Activated naive CD8-positive, alpha-beta T cell treated with anti-CD3 and anti-CD28 coated beads for 36 hours (primary cell): ENCODE measurements around the gene OR1A2. TPM values are rescaled to one million over a fixed set of nuclear protein-coding genes. Genes with fewer than 3 reads are reported as not detected.
A peak's percentile ranks its signal among the peaks of the same experiment; 100 is the strongest.
"Not testable (repeated sequence)": the region's sequence is repeated elsewhere in the genome, so short reads cannot be mapped to it uniquely, and the experiment has no call there.

Experiments
- DNase-seq: peaks from one replicate; pipeline ENCODE4 v3.0.0; 2021
- H3K27ac Mint-ChIP-seq: one replicate; pipeline ENCODE4 v1.8.0; 2022; ENCODE audit warnings: mild to moderate bottlenecking, moderate library complexity, mixed read lengths
- H3K27me3 Mint-ChIP-seq: one replicate; pipeline ENCODE4 v1.8.0; 2022; ENCODE audit warnings: mild to moderate bottlenecking, mixed read lengths
- H3K36me3 Mint-ChIP-seq: one replicate; pipeline ENCODE4 v1.8.0; 2021; ENCODE audit warnings: mild to moderate bottlenecking, mixed read lengths
- H3K4me1 Mint-ChIP-seq: one replicate; pipeline ENCODE4 v1.8.0; 2021; ENCODE audit warnings: mixed read lengths
- H3K4me3 Mint-ChIP-seq: one replicate; pipeline ENCODE4 v1.8.0; 2022; ENCODE audit warnings: mild to moderate bottlenecking, moderate library complexity, mixed read lengths
- H3K9me3 Mint-ChIP-seq: one replicate; pipeline ENCODE4 v1.8.0; 2022; ENCODE audit warnings: mixed read lengths
- total RNA-seq, 2 experiments: library from RNA; stranded (reverse); gene quantifications; one replicate each; pipeline ENCODE4 v1.2.3, GENCODE V29; 2021

Gene OR1A2, protein sequence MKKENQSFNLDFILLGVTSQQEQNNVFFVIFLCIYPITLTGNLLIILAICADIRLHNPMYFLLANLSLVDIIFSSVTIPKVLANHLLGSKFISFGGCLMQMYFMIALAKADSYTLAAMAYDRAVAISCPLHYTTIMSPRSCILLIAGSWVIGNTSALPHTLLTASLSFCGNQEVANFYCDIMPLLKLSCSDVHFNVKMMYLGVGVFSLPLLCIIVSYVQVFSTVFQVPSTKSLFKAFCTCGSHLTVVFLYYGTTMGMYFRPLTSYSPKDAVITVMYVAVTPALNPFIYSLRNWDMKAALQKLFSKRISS
- not detected for total RNA-seq

GRCh38 chr17:3197219-3197618 lies at the start of gene OR1A2:
Gene OR1A2 (plus strand): TSS chr17:3197519. CDS start chr17:3197519, 0 bp downstream.
- no peaks in the 10 kb centered on the region for H3K36me3 Mint-ChIP-seq
- H3K9me3 Mint-ChIP-seq: peaks cover 5% of the 10 kb centered on the region
- no peak within 1 kb of the TSS for H3K4me3 Mint-ChIP-seq
- DNase-seq: no peak
- no peaks in the 10 kb centered on the region for H3K4me1 Mint-ChIP-seq
- no peak within 1 kb of the TSS for H3K27ac Mint-ChIP-seq
- H3K27me3 Mint-ChIP-seq: peaks cover 9% of the 10 kb centered on the region

- H3K27me3 Mint-ChIP-seq: peaks cover 33% of the 10 kb centered on the region
- H3K27ac Mint-ChIP-seq: no peak overlapping the region
- peaks cover 1% of the 10 kb centered on the region for H3K36me3 Mint-ChIP-seq
- H3K9me3 Mint-ChIP-seq: no peaks in the 10 kb centered on the region
- DNase-seq: no peak
- H3K4me1 Mint-ChIP-seq: no peaks in the 10 kb centered on the region
- no peak overlapping the region for H3K4me3 Mint-ChIP-seq
Measured at GRCh38 chr17:3157218-3157617, 40.1 kb upstream of the OR1A2 start.

DNA sequence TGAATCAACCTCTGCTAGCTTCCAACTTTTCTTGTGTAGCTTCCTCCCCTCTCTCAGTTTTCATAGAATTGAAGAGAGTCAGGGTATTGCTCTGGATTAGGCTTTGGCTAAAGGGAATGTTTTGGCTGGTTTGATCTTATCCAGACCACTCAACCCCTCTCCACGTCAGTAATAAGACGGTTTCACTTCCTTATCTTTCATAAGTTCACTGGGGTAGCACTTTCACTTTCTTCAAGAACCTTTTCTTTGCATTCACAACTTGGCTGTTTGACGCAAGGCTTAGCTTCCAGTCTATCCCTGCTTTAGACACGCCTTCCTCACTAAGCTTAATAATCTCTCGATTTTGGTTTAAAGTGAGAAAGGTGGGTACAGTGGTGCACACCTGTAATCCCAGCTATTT lies 29.7 kb upstream of the OR1A2 start:
- H3K36me3 Mint-ChIP-seq: no peaks in the 10 kb centered on the region
- H3K4me3 Mint-ChIP-seq: no peak overlapping the region
- no peak for DNase-seq
- peaks cover 2% of the 10 kb centered on the region for H3K4me1 Mint-ChIP-seq
- H3K9me3 Mint-ChIP-seq: peaks cover 12% of the 10 kb centered on the region
- H3K27ac Mint-ChIP-seq: no peak overlapping the region
- peaks cover 8% of the 10 kb centered on the region for H3K27me3 Mint-ChIP-seq

GRCh38 chr17:3189961-3190360 lies 7.4 kb upstream of the OR1A2 start:
- Mint-ChIP-seq H3K4me3 (no peak overlapping the region), H3K27ac (no peak overlapping the region), H3K36me3 (no peaks in the 10 kb centered on the region), H3K4me1 (no peaks in the 10 kb centered on the region), H3K9me3 (no peaks in the 10 kb centered on the region), H3K27me3 (no peaks in the 10 kb centered on the region)
- DNase-seq: no peak

DNA sequence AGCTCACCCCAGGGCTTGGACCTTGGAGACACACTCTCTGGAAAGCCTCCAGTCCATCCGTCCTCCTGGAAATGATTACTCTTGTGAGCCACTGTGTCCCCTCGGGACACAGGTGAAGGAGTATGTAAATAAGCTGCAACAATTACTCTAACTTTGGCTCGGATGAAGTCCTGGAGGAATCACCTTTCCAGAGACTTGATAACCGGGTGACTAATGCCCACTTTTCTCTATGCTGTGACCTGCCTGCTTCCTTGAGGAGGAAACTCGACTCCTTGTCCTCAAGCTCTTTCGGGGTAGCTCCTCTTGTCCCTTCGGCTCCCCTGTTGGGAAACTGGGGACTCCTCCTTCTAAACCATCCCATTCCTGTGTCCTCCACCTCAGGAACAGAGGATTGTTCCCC lies 10.0 kb downstream of the OR1A2 start, which contains the start of gene OR1A1:
Gene OR1A1 (plus strand): TSS at position 301 of the 400 bp plus-strand sequence. CDS start 7,954 bp downstream, outside the sequence.
- Mint-ChIP-seq H3K9me3 (peaks cover 8% of the 10 kb centered on the region), H3K27ac (no peak within 1 kb of the TSS), H3K4me3 (no peak within 1 kb of the TSS), H3K36me3 (no peaks in the 10 kb centered on the region), H3K27me3 (peaks cover 10% of the 10 kb centered on the region), H3K4me1 (no peaks in the 10 kb centered on the region)
- no peak for DNase-seq

- H3K4me1 Mint-ChIP-seq: no peaks in the 10 kb centered on the region
- H3K27me3 Mint-ChIP-seq: peaks cover 10% of the 10 kb centered on the region
- H3K36me3 Mint-ChIP-seq: no peaks in the 10 kb centered on the region
Measured at GRCh38 chr17:3208484-3208883, 11.2 kb downstream of the OR1A2 start.

DNA sequence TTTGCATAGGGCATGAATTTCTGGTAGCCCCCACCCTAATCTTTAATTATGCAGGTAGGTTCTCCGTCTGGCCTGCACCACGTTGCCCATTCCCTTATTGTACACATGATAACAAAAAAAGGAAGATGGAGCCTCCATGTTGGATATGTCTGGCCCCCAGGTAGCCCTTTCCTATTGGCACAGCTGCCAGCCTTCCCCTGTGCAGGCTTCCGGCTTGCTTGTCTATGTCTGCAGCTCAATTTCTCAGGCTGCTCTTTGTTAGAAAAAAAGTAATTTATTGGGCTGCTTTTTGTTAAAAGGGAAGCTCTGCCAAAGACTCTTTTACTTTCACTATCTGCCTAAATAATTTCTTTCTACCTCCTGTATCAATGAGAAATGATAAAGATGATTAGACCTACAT lies 15.7 kb downstream of the OR1A2 start:
- H3K27me3 Mint-ChIP-seq: peaks cover 3% of the 10 kb centered on the region
- no peaks in the 10 kb centered on the region for H3K4me1 Mint-ChIP-seq
- H3K4me3 Mint-ChIP-seq: no peak overlapping the region
- H3K9me3 Mint-ChIP-seq: peaks cover 4% of the 10 kb centered on the region
- no peak for DNase-seq
- H3K36me3 Mint-ChIP-seq: no peaks in the 10 kb centered on the region
- H3K27ac Mint-ChIP-seq: no peak overlapping the region

More at GRCh38 chr17:3208484-3208883, 11.2 kb downstream of the OR1A2 start:
- H3K27ac Mint-ChIP-seq: no peak overlapping the region
- H3K4me3 Mint-ChIP-seq: no peak overlapping the region
- DNase-seq: no peak
- H3K9me3 Mint-ChIP-seq: peaks cover 5% of the 10 kb centered on the region

DNA sequence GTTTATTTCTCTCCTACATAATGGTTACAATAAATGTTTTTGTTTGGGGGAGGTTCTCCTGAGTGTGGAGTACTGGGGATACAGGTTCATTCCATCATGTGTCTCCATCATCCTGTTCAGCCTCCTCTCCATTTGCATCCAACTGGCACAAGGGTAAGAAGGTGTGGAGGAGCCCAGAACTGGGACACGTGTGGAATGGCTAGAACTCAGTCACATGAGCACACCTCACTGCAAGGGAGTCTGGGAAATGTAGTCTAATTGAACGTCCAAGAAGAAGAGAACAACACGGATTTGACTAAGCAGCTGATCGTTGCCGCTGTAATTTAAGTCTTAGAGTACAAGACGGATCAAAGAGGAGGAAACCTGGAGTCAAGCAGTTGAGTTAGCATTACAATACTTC lies 16.3 kb downstream of the OR1A2 start:
- Mint-ChIP-seq H3K36me3 (no peaks in the 10 kb centered on the region), H3K27me3 (peaks cover 3% of the 10 kb centered on the region), H3K4me1 (no peaks in the 10 kb centered on the region), H3K27ac (no peak overlapping the region), H3K4me3 (no peak overlapping the region), H3K9me3 (peaks cover 5% of the 10 kb centered on the region)
- no peak for DNase-seq

GRCh38 chr17:3219978-3220377 lies 22.7 kb downstream of the OR1A2 start:
- H3K9me3 Mint-ChIP-seq: peaks cover 11% of the 10 kb centered on the region
- H3K27me3 Mint-ChIP-seq: not testable (repeated sequence)
- H3K4me1 Mint-ChIP-seq: peaks cover 11% of the 10 kb centered on the region

DNA sequence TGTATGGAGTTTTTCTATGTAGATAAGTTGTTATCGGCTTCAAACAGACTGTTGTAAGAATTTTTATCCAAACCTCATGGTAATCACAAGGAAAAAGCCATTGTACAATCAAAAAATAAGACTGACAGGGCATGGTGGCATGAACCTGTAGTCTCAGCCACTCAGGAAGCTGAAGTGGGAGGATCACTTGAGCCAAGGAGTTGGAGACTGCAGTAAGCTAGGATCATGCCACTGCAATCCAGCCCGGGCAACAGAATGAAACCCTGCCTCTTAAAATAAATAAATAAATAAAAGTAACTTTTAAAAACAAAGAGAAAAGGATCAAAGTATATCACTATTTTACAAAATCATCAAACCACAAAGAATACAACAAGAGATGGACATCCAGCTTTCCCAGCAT lies 24.5 kb downstream of the OR1A2 start:
- Mint-ChIP-seq H3K4me3 (no peak overlapping the region), H3K27me3 (no peaks in the 10 kb centered on the region)

More at GRCh38 chr17:3219978-3220377, 22.7 kb downstream of the OR1A2 start:
- DNase-seq, H3K27ac Mint-ChIP-seq, H3K36me3 Mint-ChIP-seq, H3K4me3 Mint-ChIP-seq: not testable (repeated sequence)

GRCh38 chr17:3222505-3222904 lies 25.2 kb downstream of the OR1A2 start:
- Mint-ChIP-seq H3K9me3 (peaks cover 9% of the 10 kb centered on the region), H3K4me1 (peaks cover 11% of the 10 kb centered on the region), H3K36me3 (peaks cover 2% of the 10 kb centered on the region), H3K27ac (no peak overlapping the region), H3K4me3 (peak overlapping the region; percentile 53), H3K27me3 (no peaks in the 10 kb centered on the region)
- no peak for DNase-seq

More for the DNA sequence above, 24.5 kb downstream of the OR1A2 start:
- peaks cover 11% of the 10 kb centered on the region for H3K4me1 Mint-ChIP-seq
- H3K9me3 Mint-ChIP-seq: peaks cover 11% of the 10 kb centered on the region
- no peak for DNase-seq
- H3K36me3 Mint-ChIP-seq: peaks cover 2% of the 10 kb centered on the region
- no peak overlapping the region for H3K27ac Mint-ChIP-seq

GRCh38 chr17:3224721-3225352 lies 27.5 kb downstream of the OR1A2 start:
- not testable (repeated sequence) for H3K27me3 Mint-ChIP-seq, H3K9me3 Mint-ChIP-seq, H3K27ac Mint-ChIP-seq, H3K4me3 Mint-ChIP-seq, DNase-seq, H3K36me3 Mint-ChIP-seq
- H3K4me1 Mint-ChIP-seq: peaks cover 11% of the 10 kb centered on the region

- H3K4me3 Mint-ChIP-seq, H3K27ac Mint-ChIP-seq, H3K4me1 Mint-ChIP-seq, H3K27me3 Mint-ChIP-seq, H3K9me3 Mint-ChIP-seq, DNase-seq, H3K36me3 Mint-ChIP-seq: not testable (repeated sequence)
Measured at GRCh38 chr17:3232300-3232699, 35.0 kb downstream of the OR1A2 start.

- not testable (repeated sequence) for H3K36me3 Mint-ChIP-seq, H3K27ac Mint-ChIP-seq, H3K4me3 Mint-ChIP-seq, DNase-seq, H3K27me3 Mint-ChIP-seq, H3K9me3 Mint-ChIP-seq, H3K4me1 Mint-ChIP-seq
Measured at GRCh38 chr17:3238685-3239084, 41.4 kb downstream of the OR1A2 start.

DNA sequence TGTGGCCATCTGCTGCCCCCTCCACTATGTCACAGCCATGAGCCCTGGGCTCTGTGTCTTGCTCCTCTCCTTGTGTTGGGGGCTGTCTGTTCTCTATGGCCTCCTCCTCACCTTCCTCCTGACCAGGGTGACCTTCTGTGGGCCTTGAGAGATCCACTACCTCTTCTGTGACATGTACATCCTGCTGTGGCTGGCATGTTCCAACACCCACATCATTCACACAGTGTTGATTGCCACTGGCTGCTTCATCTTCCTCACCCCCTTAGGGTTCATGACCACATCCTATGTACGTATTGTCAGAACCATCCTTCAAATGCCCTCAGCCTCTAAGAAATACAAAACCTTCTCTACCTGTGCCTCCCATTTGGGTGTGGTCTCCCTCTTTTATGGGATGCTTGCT lies 43.7 kb downstream of the OR1A2 start:
- not testable (repeated sequence) for H3K4me1 Mint-ChIP-seq, H3K4me3 Mint-ChIP-seq, DNase-seq, H3K9me3 Mint-ChIP-seq, H3K27me3 Mint-ChIP-seq, H3K36me3 Mint-ChIP-seq, H3K27ac Mint-ChIP-seq

GRCh38 chr17:3244841-3245240 lies 47.5 kb downstream of the OR1A2 start:
- not testable (repeated sequence) for H3K27ac Mint-ChIP-seq, H3K4me1 Mint-ChIP-seq, H3K4me3 Mint-ChIP-seq, H3K36me3 Mint-ChIP-seq, H3K9me3 Mint-ChIP-seq, DNase-seq, H3K27me3 Mint-ChIP-seq
